HEK293T (cell line): ENCODE data around the gene RTN4RL1.
A peak's percentile ranks its signal among the peaks of the same experiment; 100 is the strongest.

ENCODE experiments used
- BHLHE40 ChIP-seq: fragments of 450-650 bp; IDR thresholded peaks from 2 replicates; pipeline ENCODE4 v1.6.1; 2016; ENCODE audit warnings: mild to moderate bottlenecking, moderate library complexity, borderline replicate concordance
- CTBP1 ChIP-seq: fragments of 450-650 bp; IDR thresholded peaks from 2 replicates; pipeline ENCODE4 v1.6.1; 2016; ENCODE audit warnings: borderline replicate concordance
- ELF4 ChIP-seq: fragments of 450-650 bp; IDR thresholded peaks from 2 replicates; pipeline ENCODE4 v1.6.1; 2017; ENCODE audit warnings: antibody characterized with exemption
- FOXA1 ChIP-seq: fragments of 450-650 bp; IDR thresholded peaks from 2 replicates; pipeline ENCODE4 v1.6.1; 2016; ENCODE audit warnings: mild to moderate bottlenecking
- FOXK2 ChIP-seq: fragments of 450-650 bp; IDR thresholded peaks from 2 replicates; pipeline ENCODE4 v1.6.1; 2016; ENCODE audit warnings: mild to moderate bottlenecking
- FOXM1 ChIP-seq: fragments of 450-650 bp; IDR thresholded peaks from 2 replicates; pipeline ENCODE4 v1.6.1; 2017; ENCODE audit warnings: mild to moderate bottlenecking, borderline replicate concordance
- HDGF ChIP-seq: fragments of 450-650 bp; IDR thresholded peaks from 2 replicates; pipeline ENCODE4 v1.6.1; 2017; ENCODE audit warnings: antibody characterized with exemption, borderline replicate concordance
- LEF1 ChIP-seq: fragments of 450-650 bp; IDR thresholded peaks from 2 replicates; pipeline ENCODE4 v1.6.1; 2017; ENCODE audit warnings: mild to moderate bottlenecking, borderline replicate concordance
- NFRKB ChIP-seq: fragments of 450-650 bp; IDR thresholded peaks from 2 replicates; pipeline ENCODE4 v1.6.1; 2016; ENCODE audit warnings: mild to moderate bottlenecking, moderate library complexity
- SP1 ChIP-seq: fragments of 450-650 bp; IDR thresholded peaks from 2 replicates; pipeline ENCODE4 v1.6.1; 2017
- SUZ12 ChIP-seq: fragments of 450-650 bp; IDR thresholded peaks from 2 replicates; pipeline ENCODE4 v1.6.1; 2016; ENCODE audit warnings: mild to moderate bottlenecking
- TARDBP ChIP-seq: fragments of 450-650 bp; IDR thresholded peaks from 2 replicates; pipeline ENCODE4 v1.6.1; 2016
- ZNF384 ChIP-seq: fragments of 450-650 bp; IDR thresholded peaks from 2 replicates; pipeline ENCODE4 v1.6.1; 2016
- TF ChIP-seq, protein P1 (sequence below): fragments of 450-650 bp; IDR thresholded peaks from 2 replicates; pipeline ENCODE4 v1.6.1; 2016

DNA sequence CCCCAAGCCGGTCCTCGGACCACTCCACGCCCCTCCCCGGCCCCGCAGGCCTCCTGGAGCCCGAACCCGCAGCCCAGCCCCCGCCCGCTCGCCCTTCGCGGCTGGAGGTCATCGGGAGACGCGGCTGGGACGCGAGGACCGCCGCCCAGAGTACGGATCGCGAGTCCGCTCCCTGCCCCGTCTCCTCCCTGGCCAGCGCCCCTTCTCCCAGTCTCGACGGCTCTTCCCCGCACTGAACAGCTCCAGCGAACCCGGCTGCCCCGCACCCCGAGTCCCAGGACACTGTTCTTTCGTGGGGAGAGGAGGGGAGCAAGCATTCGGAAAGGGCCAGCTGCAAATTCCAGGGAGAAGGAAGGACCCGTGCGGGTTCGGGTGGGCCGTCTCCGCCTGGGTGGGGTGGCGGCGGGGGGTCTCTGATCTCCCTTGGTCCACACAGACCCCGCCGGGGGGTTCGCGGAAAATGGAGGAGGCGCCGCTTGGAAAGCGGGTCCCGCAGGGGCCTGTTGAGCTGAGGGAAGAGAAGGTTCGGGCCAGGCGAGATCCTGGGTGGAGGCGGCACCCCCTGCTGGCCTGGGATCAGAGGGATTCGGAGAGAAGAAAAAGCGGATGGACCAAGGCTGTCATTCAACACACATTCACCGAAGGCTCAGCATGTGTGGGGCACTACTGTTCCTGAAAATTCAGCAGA lies 632 bp upstream of the RTN4RL1 start:
- TF ChIP-seq SP1 (no peak), FOXM1 (no peak), TARDBP (no peak), ELF4 (no peak), BHLHE40 (no peak), NFRKB (no peak), SUZ12 (no peak), HDGF (no peak), CTBP1 (no peak), LEF1 (no peak), FOXK2 (no peak), FOXA1 (no peak), ZNF384 (no peak)
- TF ChIP-seq, protein P1, sequence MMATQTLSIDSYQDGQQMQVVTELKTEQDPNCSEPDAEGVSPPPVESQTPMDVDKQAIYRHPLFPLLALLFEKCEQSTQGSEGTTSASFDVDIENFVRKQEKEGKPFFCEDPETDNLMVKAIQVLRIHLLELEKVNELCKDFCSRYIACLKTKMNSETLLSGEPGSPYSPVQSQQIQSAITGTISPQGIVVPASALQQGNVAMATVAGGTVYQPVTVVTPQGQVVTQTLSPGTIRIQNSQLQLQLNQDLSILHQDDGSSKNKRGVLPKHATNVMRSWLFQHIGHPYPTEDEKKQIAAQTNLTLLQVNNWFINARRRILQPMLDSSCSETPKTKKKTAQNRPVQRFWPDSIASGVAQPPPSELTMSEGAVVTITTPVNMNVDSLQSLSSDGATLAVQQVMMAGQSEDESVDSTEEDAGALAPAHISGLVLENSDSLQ, result peak; percentile 85
